K562 (cell line): ENCODE data around the gene CXCR6.

ENCODE experiments used
- CTCF ChIP-seq, 3 experiments: IDR thresholded peaks in 2 of 3; conservative IDR thresholded peaks in 1 of 3; 2 replicates each; pipeline ENCODE4 v1.5.1; 2011 to 2012; ENCODE audit warnings: low read length in 3 of 3, mild to moderate bottlenecking in 3 of 3, control low read depth in 2 of 3, improper control_type of control experiment in 1 of 3, inconsistent platforms in 1 of 3, low read depth in 1 of 3, mixed read lengths in 1 of 3, moderate library complexity in 1 of 3; ENCODE audit not compliant: insufficient read depth in 2 of 3
- HCFC1 ChIP-seq: IDR thresholded peaks from 2 replicates; pipeline ENCODE4 v1.6.1; 2012; ENCODE audit warnings: low read depth, low read length, improper control_type of control experiment

GRCh38 chr3:45910892-45911291 lies 32.4 kb upstream of the CXCR6 start:
- TF ChIP-seq HCFC1: no peak
- TF ChIP-seq CTCF (IDR thresholded peaks at IDR 0.05 in 2 of 3, conservative IDR thresholded peaks at IDR 0.05 in 1 of 3; ENCODE audit: insufficient read depth in 2 of 3, low read depth in 1 of 3, low read length in 3 of 3): no peak
